Right hindlimb (tissue), 1 donor: ENCODE data around the gene KHDRBS2.

Source experiments
- DNase-seq: peaks from one replicate; pipeline ENCODE4 v3.0.0-alpha.2; 2018

The KHDRBS2 gene

DNA sequence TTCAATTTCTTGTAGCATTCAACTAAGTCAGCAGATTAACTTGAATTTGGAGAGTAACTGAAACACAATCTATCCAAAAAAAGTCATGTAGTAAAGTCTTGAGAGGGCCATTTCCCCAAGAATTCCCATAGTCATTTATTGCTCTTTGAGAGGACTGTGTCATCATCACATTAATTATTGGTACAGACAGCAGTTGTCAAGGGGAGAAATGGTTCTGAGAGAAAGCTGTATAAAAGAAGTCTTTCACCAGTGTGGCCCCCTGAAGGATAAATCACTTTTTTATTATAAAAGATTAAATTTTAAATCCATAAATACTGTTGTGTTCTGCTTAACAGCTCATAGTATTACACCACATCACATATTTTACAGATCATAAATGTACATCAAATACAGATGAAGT, 111.5 kb downstream of the KHDRBS2 start:
- no peak for DNase-seq

DNA sequence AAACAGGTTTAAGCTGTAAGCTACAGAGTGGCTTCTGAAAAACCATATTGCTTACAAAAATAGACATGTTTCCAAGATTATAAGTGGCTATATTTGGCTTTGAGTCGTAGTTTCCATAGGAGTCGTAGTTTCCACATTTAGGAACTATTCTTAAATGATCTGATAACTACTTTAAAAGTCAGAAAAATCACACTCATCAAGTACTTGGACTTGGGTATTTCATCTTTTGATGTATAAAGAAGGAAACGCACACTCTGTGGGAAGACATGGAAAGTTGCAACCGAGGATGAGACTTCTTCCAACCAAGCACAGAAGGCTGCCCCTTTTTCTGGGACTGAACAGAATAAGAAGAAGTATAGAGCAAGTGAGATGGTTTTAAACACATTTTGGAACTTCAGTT, 118.3 kb downstream of the KHDRBS2 start:
- no peak for DNase-seq

DNA sequence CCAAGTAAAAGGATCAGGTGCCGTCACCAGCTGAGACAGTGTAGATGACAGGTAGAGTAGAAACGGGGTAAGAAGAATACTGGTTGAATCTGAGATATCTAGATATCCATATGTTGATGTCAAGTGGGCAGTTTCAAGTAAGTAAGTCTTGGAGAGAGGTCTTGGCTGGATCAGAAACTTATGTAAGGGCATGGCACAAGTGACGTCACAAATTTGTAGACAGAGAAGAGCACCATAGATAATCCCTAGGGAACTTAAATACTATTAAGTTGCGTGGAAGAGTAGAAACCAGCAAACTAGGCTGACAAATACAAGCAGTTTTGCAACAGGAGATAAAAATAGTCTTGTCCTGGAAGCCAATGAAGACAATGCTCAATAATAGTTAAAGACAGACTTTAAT, 123.2 kb downstream of the KHDRBS2 start:
- no peak for DNase-seq

DNA sequence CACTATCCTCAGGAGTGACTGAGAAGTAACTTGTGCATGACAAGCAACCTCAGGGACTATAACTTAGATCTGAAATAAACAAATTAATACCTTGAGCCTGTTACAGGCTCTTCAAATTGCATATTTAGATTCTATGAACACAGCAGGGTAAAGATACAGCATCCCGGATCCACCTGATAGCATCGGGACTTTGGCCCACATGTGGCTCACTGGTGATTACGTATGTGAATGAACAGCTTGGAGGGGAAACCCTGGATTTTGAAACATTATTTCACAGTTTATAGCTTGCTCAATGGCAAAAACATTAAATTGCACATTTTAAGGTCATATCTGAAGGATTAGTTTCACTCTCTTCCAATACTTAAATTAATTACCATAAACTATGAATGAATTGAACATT, 133.2 kb downstream of the KHDRBS2 start:
- no peak for DNase-seq

DNA sequence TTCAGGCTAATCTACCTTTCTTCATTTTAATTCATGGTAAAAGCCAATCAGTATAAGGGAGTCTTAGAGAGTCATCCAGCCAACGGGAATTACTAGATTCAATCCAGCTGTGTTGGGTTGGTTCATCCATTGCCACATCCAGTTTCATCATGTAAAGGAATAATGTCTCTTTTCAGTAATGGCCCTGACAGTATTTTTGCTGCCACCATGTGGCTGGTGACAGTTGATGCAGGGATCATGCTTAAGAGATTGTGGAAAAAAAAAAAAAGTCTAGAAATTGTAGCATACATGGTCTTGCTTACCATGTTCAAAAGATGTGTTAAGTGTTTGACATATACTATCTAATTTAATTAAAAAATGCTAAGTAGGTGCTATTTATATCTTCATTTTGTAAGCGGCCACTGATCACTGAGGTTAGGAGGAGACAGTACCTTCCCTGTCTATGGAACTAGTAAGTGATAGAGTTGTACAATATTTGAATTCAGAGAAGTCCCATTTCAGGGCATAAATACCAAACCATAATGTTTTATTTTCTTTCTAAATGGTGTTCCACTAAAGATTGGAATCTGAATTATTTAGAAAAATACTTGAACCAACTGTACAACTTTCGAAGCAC, 135.9 kb downstream of the KHDRBS2 start:
- no peak for DNase-seq

DNA sequence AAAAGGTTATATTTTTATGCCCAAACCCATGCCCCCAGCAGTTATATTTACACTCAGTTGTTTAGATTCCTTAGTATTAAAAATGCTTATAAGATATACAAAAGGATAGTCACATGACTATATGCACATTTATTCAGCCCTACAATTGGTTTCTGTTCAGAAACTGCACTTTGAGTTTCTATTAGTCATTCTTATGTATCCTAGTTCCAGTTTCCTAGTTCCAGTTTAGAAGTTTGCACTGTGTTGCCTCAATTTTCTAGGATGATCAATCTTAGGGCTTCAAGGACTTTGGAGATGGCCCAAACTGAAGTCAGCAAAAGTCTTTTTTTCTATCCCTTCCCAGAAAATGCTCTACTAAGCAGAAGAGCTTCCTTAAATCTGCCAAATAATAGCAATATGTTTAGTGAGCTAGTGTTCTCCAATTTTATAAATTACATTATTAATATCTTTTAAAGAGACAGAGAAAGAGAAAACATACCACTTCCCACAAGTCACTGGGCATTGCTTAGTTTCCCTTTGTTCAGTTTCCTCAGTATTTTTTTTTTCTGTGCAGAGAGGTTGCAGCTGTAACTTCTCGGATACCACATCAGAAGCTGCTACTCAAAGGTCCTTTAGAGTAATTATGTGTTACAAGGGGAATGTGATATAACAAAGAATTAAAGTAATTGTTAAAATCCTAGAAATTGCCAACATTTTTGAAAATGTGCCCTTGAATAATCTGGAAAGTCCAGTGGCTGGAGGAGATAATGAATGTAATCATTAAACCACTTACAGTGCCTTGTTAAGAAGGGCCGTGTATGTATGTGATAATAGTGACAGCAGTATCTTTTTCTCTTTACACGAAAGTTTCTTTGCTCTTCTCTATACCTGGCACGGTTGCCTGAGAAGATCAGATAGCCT, 138.8 kb downstream of the KHDRBS2 start:
- DNase-seq = no peak

DNA sequence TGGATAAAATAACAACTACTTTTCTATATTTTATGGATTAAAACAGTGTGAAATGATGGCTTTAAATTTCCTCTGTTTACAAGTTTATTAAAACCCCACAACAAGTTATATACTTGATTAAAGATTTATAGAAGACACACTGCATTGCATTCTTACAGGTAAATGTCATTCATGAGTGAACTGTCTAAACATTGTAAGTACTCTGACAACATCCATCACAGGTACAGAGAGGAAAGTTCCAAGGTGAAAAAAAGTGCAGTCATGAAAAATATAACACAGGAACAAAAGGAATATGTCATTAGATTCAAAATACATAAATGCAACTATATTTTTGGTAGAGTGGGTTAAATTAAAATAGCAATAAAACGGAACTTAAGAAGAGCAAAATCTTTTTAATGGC, 156.9 kb downstream of the KHDRBS2 start:
- DNase-seq = no peak

DNA sequence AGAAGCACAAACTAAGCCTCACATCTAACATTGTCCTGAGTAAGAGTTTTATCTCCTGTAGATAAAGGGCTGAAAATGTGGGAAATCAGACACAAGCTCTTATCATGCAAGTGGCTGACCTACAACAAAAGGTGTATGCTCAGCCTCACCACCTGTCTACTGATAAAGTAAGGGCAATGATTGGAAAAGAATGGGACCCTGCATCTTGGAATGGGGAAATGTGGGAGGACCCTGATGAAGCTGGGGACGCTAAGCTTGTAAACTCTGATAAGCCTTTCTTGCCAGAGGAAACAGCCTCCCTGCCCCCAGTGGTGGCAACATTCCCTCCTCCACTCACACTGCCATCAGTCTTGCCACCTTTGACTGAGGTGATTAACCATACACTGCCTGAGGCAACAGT, 166.6 kb downstream of the KHDRBS2 start:
- DNase-seq = no peak

DNA sequence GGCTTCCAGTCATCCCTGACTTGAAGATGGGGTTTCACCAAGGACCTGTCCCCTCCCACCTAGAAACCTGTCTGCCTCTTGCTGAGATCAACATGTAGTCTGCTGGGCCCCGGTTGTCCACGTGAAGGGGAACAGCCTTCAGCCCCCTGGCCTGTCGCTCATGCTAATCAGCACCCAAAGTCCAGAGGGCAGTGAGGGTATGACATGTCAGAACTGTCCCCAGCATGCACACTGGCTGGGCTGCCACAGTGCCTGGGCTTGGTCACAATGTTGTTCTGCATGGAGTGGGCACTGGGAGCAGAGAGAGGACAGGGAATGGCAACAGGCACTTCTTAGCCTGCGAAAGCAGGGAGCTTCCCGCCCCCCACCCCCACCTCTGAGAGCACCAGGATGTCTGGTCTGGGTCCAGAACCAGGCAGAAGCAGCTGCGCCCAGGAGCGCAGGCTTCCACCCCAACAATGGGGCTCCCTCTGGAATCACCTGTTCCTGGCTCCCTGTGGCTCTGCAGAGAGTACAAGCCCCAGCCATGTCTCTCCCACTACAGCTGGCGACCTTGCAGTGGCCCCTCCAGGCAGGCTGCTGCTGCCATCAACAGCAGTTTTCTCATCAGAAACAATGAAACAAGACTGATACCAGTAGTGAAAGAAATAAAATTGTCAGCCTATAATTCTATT, 182.7 kb downstream of the KHDRBS2 start:
- no peak for DNase-seq

DNA sequence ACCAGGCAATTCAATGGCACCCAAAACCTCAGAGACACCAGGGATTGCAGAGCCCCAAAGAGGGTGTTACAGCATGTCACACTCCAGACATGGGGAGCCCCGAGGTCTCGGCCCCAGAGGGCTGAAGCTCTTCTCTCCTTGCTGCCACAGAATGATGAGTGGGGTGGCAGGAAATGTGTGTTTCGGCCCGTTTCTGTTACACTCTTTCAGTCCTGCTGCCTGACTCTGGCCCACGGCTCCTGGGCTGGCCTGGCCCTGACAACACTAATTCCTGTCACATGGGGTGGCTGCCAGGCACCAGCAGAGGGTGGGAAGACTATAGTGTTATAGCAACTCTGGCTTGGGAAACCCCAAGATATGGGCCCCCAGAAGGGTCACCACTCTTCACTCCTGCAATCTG, 183.6 kb downstream of the KHDRBS2 start:
- no peak for DNase-seq

DNA sequence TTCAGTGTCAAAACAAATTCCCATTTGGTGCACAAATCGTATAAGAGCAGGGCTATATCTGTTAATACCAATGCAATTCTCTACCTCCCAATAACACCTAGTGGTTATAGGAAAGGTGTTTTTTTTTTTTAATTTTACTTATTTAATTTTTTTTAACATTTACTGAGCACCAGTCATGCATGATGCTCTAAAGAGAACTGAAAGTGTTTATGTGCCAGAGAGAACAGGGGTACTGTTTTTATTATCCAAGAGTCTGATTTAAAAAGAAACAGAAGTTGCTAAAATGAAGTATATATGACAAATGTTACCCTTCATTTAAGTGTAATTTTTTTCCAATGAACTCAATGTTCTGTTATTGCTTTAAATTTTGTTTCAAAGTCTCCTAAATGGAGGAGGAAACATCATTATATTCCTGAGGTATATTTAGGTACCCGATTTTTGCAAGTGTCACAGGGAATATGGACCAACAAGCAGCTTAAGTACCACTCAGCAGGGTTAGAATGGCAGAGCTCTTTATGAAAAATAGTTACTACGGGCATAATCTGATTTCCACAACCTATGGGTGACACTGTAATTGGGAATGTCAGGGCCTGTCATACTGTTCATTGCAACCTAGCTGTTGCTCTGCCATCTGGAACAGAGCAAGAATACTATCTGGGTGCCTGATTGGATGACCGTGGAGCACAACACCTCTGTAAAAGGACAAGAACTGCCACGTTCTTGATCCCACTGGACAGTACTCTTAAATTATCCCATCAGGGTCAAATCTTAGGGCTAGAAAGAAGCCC, 195.4 kb downstream of the KHDRBS2 start:
- DNase-seq = no peak

DNA sequence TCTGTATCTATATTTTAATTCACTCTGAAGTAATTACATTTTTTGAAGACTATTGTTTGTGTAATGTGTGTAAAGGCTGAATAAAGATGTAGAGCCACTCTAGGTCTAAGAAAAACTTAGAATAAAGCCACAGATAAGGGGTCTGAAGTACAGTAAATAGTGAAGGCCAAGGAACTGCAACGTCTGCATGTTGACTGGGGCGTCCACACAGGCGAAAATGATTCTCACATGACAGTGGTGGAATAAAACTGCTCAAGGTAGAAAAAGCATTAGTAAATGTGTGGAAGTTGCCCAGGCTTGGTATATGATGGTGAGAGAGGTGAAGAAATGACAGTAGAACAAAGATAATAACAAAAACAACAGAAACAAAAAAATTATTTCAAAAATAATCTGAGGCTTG, 196.2 kb downstream of the KHDRBS2 start:
- no peak for DNase-seq

DNA sequence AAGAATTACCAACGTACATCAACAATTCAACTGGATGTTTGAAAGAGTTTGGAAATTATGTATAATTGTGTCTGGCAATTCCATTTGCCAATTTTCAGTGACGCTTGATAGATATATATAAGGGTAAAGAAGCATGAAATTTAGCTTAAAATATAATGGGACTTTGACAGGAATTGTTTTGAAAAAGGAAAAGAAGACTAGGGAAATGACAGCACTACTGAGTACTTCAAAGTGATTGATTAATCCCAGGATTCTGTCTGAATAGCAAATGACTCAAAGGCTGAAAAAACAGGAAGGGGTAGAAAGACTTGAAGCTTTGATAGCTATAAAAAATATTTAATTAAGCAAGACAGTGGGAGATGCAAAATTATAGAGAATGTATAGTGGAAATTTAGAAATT, 200.0 kb downstream of the KHDRBS2 start:
- no peak for DNase-seq

DNA sequence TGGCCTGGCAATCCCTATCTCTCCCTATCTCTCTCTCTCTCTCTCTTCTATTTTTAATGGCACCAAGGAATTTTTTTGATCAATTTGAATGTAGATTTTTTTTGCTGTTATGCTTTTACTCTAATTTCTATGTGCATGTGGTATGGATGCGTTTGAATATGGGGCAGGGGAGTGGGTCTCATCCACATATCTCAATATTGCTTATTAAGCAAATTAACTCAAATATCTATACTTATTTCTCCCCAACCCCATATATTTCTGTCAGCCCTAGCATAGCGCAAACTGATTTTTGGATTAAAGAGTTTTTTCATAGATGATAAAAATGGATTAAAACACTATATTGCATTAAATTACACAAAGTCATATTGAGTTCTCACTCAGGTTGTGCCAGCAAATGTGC, 210.2 kb downstream of the KHDRBS2 start:
- DNase-seq = no peak

DNA sequence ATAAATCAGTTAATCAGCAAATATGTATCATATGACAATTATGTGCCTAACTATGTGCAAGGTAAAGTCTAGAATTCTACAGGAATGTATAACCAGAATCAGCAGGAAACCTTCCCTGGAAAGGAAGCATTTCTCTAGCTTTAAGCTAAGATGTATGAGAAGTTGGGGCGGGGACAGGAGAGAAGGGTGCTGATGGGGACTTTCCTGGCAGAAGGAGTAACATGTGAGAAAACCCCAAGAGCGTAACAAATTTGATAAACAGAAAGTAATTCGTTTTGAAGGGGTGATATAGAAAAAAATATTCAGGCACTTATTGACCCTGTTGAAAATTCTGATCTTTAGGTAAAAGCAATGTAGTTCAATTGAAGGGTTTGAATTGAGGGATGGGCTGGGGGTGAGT, 226.1 kb downstream of the KHDRBS2 start:
- no peak for DNase-seq

DNA sequence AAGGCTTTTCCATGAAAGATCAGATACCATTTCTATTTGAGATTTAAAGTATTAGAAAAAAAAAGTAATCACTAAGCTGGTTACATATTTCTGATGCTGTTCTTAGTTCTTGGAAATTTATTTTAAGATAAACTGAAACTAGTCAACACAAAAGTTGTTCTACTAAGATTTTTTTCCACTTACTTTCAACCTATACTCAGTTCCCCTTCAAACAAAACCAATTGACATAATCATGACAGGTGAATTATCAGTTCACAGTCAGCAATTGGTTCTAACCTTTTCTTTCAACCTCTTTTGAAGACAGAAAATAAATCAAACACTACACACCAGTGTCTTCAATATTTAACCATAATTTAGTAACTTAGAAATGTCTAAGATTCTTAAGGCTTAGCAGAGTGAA, 228.7 kb downstream of the KHDRBS2 start:
- no peak for DNase-seq

DNA sequence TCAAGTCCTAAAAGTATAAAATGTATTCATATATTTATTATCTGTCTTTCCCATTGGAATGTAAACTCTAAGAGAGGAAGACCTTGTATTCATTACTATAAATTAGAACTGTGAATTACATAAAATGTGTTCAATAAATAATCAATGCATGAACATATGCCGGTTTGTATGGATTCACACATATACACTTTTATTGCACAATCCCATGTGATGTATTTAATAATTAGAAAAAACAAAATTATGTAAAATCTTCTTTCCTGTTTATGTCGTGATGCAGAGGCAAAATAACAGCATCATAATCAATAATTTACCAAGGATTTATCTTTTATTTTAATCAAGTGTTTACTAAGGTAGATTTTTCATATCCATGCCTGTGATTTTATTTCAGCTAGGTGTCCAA, 240.5 kb downstream of the KHDRBS2 start:
- no peak for DNase-seq

DNA sequence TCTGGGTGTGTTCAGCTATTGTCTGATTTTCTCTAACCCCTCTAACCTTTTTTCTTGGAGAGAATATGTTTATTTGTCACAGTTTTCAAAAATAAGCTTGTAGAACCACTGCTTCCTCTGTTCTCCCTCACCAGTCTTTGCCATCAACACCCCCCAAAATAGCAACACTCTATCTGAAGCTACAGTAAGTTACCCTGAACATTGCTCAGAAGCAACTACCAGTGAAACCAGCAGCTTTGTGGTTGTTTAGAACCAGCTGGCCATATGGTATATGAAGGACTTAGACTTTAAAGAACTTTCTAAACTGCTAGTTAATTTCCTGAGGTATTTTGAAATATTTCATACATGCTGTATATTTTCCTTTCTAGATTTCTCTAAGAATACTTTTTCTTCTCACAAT, 242.9 kb downstream of the KHDRBS2 start:
- DNase-seq = no peak

DNA sequence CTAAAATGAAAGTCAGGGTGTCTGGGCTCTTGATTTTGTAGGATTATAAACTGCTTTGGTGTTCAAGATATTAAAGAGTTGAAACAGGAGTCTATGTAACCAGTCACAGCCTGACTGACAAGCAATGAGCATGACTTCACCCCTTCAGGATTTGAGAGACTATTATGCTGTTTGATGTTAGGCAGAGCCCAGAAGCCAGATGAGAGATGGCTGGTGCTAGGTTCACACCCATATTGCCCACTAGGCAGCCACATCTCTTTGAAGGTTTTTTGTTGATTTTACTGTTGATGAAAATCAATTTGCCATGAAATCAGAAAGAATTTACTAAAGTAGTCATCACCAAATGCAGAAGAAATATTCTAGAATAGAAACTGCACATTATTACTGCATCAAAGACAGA, 243.6 kb downstream of the KHDRBS2 start:
- DNase-seq = no peak

DNA sequence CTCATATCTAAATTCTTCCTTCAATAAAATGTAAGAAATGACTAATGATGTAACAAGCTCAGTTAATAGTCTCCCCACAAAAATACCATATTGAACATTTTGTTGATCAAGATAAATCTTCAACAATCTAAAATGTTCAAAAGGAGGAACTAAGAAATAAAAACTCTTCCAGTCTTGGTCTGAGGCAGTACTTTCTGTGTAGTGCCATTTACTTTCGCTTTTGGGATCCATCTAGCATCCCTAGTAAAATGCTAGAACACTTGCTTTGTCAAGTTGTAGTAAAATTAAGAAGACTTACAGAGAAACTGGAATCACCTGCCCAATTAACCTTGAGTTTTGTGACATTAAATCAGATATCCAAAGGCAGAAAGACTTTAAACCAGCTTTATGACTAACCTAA, 246.4 kb downstream of the KHDRBS2 start:
- DNase-seq = no peak

DNA sequence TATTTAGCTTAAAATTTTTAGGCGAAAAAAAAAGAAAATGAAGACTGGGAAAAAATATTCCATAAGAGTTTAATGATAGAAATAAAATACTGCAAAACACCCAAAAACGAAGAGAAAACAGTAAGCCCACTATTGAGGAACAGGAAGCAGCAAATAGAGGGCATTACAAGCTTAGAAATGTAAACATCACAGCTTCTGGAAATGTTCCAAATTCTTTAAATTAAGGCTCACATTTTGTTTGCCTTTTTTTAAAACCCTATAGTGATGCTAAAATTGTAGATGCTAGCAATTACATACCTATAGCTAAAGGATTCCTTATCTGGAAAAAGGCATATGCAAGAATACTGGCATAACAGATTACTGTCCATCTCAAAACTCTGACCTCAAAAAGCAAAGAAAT, 248.6 kb downstream of the KHDRBS2 start:
- no peak for DNase-seq

DNA sequence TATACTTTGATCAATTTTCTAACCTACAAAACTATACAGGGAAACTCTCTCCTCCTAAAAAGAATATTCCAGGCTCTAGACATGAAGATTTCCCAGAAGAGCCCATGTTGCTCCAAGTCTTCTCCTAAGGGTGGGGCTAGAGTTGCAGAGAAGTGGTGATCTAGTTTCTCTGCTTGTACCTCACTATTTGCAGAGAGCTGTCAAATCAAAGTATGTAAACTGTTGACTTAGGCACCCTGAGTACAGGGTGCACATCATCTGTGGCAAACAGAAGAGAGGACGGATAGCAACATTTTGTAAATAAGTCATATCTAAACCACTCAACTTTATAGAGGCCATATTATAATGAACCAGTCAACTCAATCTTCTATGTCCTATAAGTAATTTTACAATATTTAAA, 250.1 kb downstream of the KHDRBS2 start:
- no peak for DNase-seq

DNA sequence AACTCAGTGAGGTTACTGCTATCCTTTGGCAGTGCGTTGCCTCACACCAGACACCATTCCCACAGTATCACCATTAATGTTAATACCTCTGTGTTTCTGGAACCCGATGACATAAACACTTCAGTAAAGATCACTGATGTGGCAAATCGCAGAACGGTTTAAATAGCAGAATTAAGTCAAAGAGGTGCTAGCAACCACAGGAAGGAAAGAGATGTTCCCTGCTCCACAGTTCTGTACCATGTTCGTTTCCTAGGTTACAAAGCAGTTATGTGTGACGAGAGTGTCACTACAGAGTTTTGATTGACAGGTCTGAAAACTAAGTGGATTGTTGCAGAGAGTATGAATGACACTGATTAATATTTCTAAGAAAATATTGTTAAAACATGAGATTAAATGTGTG, 272.3 kb downstream of the KHDRBS2 start:
- DNase-seq = no peak
